HG03060 (cell line): ENCODE data around the gene ELSPBP1.
"Not testable (repeated sequence)": the region's sequence is repeated elsewhere in the genome, so short reads cannot be mapped to it uniquely, and the experiment has no call there.

Experiments used
- ATAC-seq: cut with Tn5 transposase; IDR thresholded peaks from one replicate; pipeline ENCODE4 v1.9.1; 2021; ENCODE audit warnings: low read depth, moderate number of reproducible peaks; ENCODE audit not compliant: unreplicated experiment

Gene ELSPBP1

DNA sequence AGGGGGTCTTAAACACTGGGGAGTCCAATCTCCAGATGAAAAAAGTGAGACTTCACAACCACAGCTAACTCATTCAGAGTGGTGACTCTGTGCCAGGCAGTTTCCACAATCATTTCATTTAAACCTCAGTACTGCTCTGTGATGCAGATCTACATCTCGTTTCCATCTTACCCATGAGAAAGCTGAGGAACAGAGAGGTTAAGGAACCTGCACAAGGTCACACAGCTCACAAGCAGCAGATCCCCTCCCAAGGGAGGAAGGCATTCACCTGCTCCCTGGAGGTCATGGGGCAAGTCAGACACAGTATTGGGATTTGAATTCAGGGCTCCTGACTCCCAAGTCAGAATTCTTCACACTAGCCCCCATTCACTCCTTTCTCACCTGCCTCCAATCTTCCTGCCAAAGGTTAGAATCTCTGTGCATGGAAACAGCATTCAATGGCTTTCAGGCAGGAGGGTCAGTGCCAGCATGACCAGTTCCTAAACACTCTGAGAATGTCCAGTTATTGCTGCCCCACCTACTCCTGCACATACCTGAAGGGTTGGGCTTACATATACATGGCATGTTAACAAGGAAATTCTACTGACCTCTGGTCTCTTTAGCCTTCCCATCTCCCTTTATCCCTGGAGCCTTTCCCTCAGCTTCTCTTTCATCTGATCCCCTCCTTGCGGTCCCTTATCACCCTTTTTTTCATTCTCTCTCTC lies 47.6 kb downstream of the ELSPBP1 start:
- ATAC-seq = no peak

DNA sequence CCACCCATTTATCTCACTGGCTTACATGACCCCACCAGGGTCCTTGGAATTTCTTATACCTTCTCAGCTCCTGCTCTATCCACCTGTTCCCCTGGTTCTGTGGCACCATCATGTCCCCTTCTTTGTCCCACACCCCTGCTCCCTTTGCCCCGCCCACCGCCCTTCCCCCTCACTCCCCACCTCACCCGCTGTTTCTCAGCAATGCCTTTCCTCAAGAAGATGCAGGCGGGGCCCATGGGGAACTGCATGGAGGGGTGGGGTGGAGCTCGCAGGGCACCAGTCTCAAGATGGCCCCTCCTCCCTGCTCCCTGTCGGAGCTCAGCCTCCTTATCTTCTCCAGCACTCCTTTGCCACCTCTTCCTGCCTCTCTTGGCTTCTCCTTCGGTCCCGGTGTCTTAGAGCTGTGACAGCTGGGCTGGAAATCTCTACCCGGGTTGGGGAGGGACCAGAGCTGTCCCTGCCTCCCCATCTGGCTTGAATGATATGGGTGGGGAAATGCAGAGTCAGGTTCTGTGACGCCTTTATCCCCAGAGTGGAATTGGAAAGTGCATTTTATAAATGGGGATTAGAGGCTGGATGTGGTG lies 49.3 kb downstream of the ELSPBP1 start, which contains the start of gene CABP5:
TSS of gene CABP5 (minus strand) at position 405 of the 584 bp plus-strand sequence. CDS start at position 248, 157 bp downstream.
- ATAC-seq = no peak

DNA sequence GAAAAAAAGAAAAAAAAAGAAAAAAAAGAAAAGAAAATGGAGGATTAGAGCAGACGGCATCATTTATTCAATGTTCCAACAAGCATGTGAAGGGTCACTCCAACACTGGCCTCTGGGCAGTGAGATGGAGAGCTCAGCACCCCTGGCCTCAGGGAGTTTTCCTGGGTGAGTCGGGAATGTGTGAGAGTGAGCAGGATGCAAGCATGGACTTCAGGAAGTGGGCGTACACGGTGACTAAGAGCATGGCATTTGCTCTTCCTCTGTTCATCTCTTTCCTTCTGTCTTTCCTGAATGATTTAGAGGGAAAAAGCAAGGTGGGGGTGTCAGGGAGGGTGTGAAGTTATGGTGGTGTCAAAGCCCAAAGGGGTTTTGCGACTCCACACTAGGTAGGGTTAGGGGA lies 50.1 kb downstream of the ELSPBP1 start:
- ATAC-seq = no peak

DNA sequence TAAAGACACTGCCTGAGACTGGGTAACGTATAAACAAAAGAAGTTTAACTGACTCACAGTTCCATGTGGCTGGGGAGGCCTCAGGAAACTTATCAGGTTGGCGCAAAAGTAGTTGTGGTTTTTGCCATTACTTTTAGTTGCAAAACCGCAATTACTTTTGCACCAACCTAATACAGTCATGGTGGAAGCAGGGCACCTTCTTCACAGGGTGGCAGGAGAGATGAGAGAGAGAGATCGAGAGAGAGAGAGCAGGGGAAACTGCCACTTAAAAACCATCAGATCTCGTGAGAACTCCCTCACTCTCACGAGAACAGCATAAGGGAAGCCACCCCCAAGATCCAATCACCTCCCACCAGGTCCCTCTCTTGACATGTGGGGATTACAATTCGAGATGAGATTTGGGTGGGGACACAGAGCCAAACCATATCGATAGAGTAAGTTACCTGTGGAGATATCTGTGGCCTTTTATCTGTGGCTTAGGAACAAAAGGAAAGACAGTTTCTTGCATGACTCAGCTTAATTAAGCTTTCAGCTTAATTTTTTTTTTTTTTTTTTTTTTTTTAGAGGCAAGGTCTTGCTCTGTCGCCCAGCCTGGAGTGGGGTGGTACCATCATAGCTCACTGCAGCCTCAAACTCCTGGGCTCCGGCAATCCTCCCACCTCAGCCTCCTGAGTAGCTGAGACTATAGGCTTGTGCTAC lies 57.1 kb downstream of the ELSPBP1 start:
- ATAC-seq = no peak

DNA sequence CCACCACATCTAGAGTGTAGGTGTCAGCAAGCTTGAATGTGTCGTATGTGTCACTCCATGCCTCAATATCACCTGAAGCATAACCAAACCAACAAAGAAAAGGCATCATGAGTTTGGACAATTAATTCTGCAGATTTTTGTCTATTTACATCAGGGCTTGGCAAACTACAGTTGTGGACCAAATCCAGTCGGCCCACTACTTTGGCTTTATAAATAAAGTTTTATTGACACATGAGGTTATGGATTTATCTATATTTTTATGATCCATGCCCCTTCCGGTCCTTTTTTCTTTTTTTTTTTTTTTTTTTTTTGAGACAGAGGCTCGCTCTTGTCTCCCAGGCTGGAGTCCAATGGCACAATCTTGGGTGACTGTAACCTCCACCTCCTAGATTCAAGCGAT lies 58.6 kb downstream of the ELSPBP1 start:
- no peak for ATAC-seq

DNA sequence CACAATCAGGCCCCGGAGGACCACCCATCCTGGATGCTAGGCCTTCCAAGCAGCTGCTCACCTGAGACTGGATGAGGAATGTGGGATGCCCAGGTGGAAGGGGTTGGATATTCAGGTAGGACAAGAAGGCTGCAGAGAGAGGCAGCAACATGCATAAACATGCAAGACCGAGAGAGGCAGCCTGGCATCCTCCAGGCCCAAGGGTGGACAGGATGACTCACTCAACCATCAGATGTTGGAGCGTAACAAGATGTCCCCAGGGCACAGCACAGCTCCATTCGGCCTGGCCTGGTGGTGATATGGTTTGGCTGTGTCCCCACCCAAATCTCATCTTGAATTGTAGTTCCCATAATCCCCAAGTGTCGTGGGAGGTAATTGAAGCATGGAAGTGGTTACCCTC lies 59.4 kb downstream of the ELSPBP1 start:
- no peak for ATAC-seq

DNA sequence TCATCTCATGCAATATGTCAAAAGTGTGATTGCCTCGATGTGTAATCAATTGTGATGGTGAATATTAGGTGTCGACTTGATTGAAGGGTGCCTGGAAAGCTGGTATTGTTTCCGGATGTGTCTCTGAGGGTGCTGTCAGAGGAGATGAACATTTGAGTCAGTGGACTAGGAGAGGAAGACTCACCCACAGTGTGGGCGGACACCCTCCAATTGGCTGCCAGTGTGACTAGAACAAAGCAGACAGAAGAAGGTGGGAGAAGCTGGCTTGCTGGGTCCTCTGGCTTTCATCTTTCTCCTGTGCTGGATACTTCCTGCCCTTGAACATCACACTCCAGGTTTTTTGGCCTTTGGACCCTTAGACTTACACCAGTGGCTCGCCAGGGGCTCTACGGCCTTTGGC lies 64.9 kb downstream of the ELSPBP1 start:
- no peak for ATAC-seq

DNA sequence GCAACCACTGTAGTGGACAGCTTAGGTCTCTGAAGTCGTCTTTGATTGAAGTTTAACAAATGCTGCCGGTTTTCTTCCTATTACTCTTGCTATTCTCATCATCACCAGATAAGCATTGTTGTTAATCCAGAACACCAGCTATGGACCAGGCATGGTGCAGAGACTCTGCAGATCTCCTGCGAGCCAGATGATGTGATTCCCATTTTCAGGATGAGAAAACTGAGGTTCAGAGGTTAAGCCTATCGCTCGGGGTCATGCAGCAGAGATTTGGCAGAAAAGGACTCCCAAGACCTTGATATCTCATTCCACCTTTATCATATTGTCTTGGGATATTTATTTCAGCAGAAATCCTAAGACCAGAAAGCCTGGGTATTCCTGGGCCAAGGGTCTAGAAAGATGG lies 65.9 kb downstream of the ELSPBP1 start:
- ATAC-seq = no peak

DNA sequence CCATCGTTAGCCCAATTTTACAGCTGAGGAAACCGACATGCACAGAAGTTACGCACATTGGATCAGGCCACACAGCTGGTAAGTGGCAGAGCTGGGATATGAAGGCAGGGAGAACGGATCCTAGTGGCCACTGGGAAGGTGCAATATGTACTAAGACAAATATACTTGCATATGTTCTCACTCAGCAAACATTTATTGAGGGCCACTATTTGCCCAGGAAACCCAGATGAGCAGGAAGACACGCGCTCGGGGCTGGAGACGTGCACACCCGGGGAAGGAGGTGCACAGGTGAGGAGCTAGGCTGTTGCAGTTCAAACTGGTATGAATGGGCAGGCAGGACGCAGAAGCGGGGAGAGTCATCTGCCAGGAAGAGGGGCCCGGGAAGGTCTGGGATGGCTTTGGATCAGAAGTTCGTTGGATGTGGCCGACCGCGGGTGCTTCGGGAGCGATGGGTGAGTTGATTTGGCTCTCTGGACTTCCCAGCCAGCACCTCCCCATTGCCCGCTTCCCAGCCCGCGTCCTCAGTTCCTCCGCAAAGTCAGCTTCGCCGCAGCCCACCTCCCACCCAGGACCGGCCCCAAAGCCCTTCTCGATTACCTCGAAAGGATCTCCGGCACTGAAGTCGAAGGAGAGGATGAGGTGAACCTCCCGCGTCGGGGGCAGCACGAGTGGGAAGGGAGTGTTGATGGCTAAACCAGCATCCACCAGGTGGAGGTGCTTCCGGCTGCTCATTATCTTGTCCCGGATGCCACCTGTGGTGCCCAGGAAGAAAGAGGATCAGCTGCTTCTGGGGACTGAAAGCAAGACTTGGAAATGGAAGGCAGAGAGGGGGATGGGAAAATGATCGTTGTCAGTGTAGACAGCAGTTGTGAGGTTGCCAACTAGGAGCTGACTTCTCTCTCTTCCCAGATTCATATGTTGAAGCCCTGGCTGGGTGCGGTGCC lies 67.2 kb downstream of the ELSPBP1 start:
- no peak for ATAC-seq

DNA sequence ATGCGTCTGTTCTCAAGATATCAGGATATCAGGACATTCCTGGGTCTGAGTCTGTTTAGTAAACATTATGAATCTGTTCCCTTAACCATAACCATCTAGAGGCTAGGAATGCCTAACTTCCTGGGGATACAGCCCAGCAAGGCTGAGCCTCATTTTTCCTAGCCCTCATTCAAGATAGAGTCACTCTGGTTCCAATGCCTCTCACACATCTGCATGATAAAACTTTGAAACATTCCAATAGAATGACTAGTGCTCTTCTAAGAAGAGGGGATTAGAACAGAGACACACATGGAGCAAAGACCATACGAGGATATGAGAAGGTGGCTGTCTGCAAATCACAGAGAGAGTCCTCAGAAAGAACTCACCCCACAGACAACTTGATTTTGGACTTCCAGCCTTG lies 70.1 kb downstream of the ELSPBP1 start:
- no peak for ATAC-seq

DNA sequence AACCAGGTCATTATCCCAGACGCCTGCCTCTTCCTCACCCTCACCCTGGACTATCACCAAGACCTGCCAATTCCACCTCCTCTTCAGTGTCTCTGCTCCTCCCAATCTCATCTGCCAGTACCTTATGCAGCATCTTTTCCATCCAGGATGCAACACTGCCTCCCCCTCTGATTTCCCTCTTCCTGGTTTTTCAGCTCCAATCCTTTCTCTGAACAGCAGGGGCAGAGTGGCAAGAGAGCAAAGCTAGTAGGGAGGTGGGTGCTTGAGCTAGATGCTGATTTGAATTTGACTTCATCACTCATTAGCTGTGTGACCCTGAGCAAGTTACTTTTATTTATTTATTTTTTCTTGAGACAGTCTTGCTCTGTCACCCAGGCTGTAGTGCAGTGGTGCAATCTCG lies 75.0 kb downstream of the ELSPBP1 start:
- no peak for ATAC-seq

DNA sequence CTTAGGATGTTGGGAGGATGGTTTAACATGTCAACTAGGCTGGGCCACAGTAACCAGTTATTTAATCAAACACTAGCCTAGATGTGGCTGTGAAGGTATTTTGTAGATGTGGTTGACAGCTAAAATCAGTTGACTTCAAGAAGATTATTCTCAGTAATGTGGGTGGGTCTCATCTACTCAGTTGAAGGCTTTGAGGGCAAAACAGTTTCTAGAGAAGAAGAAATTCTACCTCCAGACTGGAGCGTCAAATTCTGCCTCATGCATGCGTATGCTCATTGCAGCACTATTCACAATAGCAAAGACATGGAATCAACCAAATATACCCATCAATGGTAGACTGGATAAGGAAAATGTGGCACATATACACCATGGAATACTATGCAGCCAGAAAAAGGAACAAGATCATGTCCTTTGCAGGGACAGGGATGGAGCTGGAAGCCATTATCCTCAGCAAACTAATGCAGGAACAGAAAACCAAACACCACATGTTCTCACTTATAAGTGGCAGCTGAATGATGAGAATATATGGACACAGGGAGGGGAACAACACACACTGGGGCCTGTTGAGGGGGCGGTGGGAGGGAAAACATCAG lies 75.8 kb downstream of the ELSPBP1 start:
- ATAC-seq = not testable (repeated sequence)
